Stimulated activated CD4-positive, alpha-beta T cell treated with anti-CD3 and anti-CD28 coated beads, Interleukin-1b, Interleukin-23, amount 100 ng/mL, for 48 hours (primary cell): Measurements from ENCODE around the gene TMEM123.

Source experiments
- DNase-seq: peaks from one replicate; pipeline ENCODE4 v3.0.0-alpha.2; 2020

TMEM123 gene

DNA sequence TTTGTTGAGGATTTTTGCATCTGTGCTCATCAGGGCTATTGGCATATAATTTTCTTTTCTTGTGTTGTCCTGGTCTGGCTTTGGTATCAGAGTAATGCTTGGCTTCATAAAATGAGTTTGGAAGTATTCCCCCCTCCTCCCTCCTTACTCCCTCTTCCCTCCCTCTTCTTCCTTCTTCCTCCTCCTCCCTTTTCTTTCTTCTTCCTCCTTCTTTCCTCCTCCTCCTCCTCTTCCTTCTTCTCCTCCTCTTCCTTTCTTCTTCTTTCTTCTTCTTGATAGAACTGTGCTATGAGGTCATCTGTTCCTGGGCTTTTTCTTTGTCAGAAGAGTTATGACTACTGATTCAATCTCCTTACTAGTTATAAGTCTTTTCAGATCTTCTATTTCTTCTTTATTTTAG is 95.4 kb downstream of the TMEM123 start:
- DNase-seq, result no peak

DNA sequence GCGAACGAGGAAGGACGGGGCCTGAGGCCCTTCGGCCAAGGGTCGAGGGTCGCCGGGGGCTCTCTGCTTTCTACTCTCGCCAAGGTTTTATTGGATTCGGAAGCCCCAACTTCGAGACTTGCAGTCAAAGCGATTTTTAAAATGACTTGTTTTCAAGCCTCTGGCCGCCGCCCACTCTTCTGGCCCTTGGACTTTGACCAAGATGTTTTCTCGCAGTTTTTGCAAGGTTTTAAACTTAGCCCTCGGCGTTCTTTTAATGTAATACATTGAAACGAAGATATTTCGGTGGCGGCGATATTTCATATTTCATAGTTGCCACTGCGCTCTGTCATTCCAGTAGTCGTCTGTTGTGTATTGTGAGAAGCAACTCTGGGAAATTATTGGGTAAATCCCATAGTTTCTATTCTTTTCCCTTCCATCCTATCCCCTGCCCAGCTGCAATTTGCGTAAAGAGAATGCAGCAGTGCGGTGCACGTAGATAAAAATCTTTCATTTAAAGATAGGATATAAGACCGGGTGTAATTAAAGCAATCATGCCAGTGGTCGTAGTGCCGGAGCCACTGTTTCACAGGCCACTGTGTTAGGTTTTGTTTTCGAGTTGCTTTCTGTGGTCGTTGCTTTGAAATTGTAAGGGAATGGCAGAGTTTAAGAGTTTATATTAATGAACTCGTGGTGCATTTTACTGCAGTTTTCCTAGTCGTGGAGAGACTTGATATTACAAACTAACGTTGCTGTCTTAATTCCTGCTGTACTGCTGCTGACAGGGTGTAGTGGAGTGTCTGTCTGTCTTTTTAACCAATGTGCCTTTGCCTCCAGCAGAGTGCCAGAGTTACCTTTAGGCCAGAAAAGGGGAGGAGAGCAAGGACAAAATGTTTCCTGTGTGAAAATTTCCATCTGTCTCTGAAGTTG is 104.8 kb downstream of the TMEM123 start:
- no peak for DNase-seq

DNA sequence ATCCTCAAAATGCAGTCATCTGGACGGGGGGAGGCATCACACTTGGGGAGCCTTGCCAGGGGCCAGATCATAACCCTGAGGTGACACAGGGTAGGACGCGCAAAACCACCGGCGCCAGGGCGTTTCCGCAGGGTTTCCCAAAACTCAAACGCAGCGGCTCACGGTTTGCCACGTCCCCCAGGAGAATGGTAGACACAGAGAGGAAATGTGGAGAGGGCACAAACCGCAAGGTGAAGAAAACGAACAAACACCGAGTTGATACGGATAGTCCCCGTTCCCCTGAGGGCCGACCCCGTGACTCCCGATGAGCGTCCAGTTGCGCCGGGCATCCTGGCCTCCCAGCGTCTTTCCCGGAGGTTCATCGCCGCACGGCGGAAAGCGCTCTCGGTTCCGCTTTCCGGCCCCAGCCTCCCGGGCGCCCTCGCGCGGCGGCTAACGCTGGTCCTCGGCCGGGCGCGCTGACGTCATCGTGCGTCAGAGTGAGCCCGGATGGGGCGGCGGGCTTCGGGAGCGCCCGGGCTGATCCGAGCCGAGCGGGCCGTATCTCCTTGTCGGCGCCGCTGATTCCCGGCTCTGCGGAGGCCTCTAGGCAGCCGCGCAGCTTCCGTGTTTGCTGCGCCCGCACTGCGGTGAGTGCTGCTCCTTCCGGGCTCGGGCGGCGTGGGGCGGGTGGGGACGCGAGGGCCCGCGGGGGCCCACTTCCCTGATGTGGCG is 105.7 kb downstream of the TMEM123 start, which contains the start of gene BIRC2:
Gene BIRC2 (plus strand): TSS at position 467 of the 714 bp plus-strand sequence. CDS start 2,641 bp downstream, outside the sequence.
- peak; percentile 94 for DNase-seq

DNA sequence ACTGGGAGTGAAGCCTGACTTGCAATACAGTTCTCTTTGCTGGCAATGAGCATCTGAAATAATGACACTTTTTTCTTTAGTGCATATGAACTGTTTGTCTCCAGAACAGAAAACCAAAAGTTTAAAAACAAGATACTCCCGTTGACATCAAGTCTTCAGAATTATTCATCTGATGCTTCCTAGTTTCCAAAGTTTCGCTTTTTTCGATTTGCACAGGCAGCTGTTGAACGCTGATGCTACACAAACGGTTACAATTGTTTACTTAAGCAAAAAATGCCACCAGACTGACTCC is 106.2 kb downstream of the TMEM123 start:
- DNase-seq, result no peak
